Osteoblast (primary cell): ENCODE data around the gene PSMG3. TPM values are rescaled to one million over a fixed set of nuclear protein-coding genes. Genes with fewer than 3 reads are reported as not detected.
A peak's percentile ranks its signal among the peaks of the same experiment; 100 is the strongest.

Experiments used
- DNase-seq: peaks from one replicate; pipeline ENCODE4 v3.0.0; 2011; ENCODE audit warnings: low spot score, mixed read lengths; ENCODE audit not compliant: insufficient read length; ENCODE audit errors: missing footprints
- H2AFZ ChIP-seq: 2 replicates; pipeline ENCODE4 v1.6.0; 2011; ENCODE audit warnings: mild to moderate bottlenecking, low read length
- H3K27ac ChIP-seq: 2 replicates; pipeline ENCODE4 v1.5.1; 2011; ENCODE audit warnings: mild to moderate bottlenecking, low read depth, low read length, moderate library complexity
- H3K27me3 ChIP-seq: 2 replicates; pipeline ENCODE4 v1.6.0; 2012; ENCODE audit warnings: mild to moderate bottlenecking, control low read depth, inconsistent platforms, low read length, moderate library complexity; ENCODE audit not compliant: insufficient read depth
- H3K36me3 ChIP-seq: 2 replicates; pipeline ENCODE4 v1.5.1; 2011; ENCODE audit warnings: mild to moderate bottlenecking, low read length, control low read depth, moderate library complexity; ENCODE audit not compliant: insufficient read depth
- H3K4me1 ChIP-seq: 2 replicates; pipeline ENCODE4 v1.5.1; 2011; ENCODE audit warnings: mild to moderate bottlenecking, low read length, control low read depth, moderate library complexity; ENCODE audit not compliant: insufficient read depth
- H3K4me2 ChIP-seq: 2 replicates; pipeline ENCODE4 v1.6.0; 2011; ENCODE audit warnings: mild to moderate bottlenecking, low read length; ENCODE audit not compliant: insufficient read depth
- H3K4me3 ChIP-seq: fragments of 200-600 bp; sonication (generic); 3 replicates; pipeline ENCODE4 v1.5.1; 2012; ENCODE audit warnings: mild to moderate bottlenecking, low read length, inconsistent platforms; ENCODE audit not compliant: insufficient read depth
- H3K79me2 ChIP-seq: 2 replicates; pipeline ENCODE4 v1.6.0; 2012; ENCODE audit warnings: mild to moderate bottlenecking, low read length, control low read depth, inconsistent platforms; ENCODE audit not compliant: insufficient read depth
- H3K9me3 ChIP-seq: 2 replicates; pipeline ENCODE4 v1.5.1; 2011; ENCODE audit warnings: low read depth, low read length, control low read depth
- H4K20me1 ChIP-seq: 2 replicates; pipeline ENCODE4 v1.6.0; 2012; ENCODE audit warnings: mild to moderate bottlenecking, low read length, control low read depth; ENCODE audit not compliant: insufficient read depth
- CTCF ChIP-seq: IDR thresholded peaks from 2 replicates; pipeline ENCODE4 v1.5.1; 2011; ENCODE audit warnings: mild to moderate bottlenecking, low read depth, low read length, moderate library complexity; ENCODE audit errors: extremely low read depth
- total RNA-seq: library from RNA; depleted of rRNA; stranded (reverse); fragments of >200 nt; gene quantifications from 2 replicates; pipeline ENCODE4 v1.2.3, GENCODE V29; 2012

Gene PSMG3
- total RNA-seq, 1 donor, result 38.7 TPM

GRCh38 chr7:1569440-1569832, 396 bp downstream of the PSMG3 start:
- Histone ChIP-seq H3K4me1 (peaks cover 43% of the 10 kb centered on the region), H3K9me3 (no peaks in the 10 kb centered on the region), H3K79me2 (peaks cover 18% of the 10 kb centered on the region), H3K27me3 (no peaks in the 10 kb centered on the region), H2AFZ (peak overlapping the region; percentile 22), H3K4me3 (peak overlapping the region; percentile 98), H4K20me1 (no peaks in the 10 kb centered on the region), H3K36me3 (peaks cover 13% of the 10 kb centered on the region), H3K4me2 (peak overlapping the region; percentile 89), H3K27ac (peak overlapping the region; percentile 97)
- DNase-seq, result no peak
- no peak for TF ChIP-seq CTCF

GRCh38 chr7:1569016-1569415, 816 bp downstream of the PSMG3 start:
- Histone ChIP-seq H3K4me1 (peaks cover 43% of the 10 kb centered on the region), H3K27me3 (no peaks in the 10 kb centered on the region), H3K27ac (peak overlapping the region; percentile 97), H3K4me2 (peak overlapping the region; percentile 89), H3K36me3 (peaks cover 13% of the 10 kb centered on the region), H3K9me3 (no peaks in the 10 kb centered on the region), H3K4me3 (peak overlapping the region; percentile 98), H4K20me1 (no peaks in the 10 kb centered on the region), H2AFZ (no peak overlapping the region), H3K79me2 (peaks cover 18% of the 10 kb centered on the region)
- TF ChIP-seq CTCF, result no peak
- DNase-seq, result peak; percentile 78

- H3K4me1 ChIP-seq, result peaks cover 43% of the 10 kb centered on the region
- no peaks in the 10 kb centered on the region for H3K27me3 ChIP-seq
- no peaks in the 10 kb centered on the region for H3K9me3 ChIP-seq
- no peak for TF ChIP-seq CTCF
- peak overlapping the region; percentile 13 for H3K4me3 ChIP-seq
- peak; percentile 94 for DNase-seq
- H3K36me3 ChIP-seq, result peaks cover 13% of the 10 kb centered on the region
- H2AFZ ChIP-seq, result no peak overlapping the region
- H3K4me2 ChIP-seq, result peak overlapping the region; percentile 27
- peak overlapping the region; percentile 97 for H3K27ac ChIP-seq
- H4K20me1 ChIP-seq, result no peaks in the 10 kb centered on the region
- H3K79me2 ChIP-seq, result peaks cover 18% of the 10 kb centered on the region
Measured at GRCh38 chr7:1567896-1568510, 1.8 kb downstream of the PSMG3 start.

- Histone ChIP-seq H3K36me3 (peaks cover 13% of the 10 kb centered on the region), H3K27me3 (no peaks in the 10 kb centered on the region), H2AFZ (no peak overlapping the region), H3K4me3 (peak overlapping the region; percentile 13), H3K79me2 (peaks cover 18% of the 10 kb centered on the region), H3K4me2 (peak overlapping the region; percentile 27), H3K27ac (peak overlapping the region; percentile 97), H4K20me1 (no peaks in the 10 kb centered on the region), H3K4me1 (peaks cover 40% of the 10 kb centered on the region), H3K9me3 (no peaks in the 10 kb centered on the region)
- no peak for TF ChIP-seq CTCF
- DNase-seq, result peak; percentile 98
Measured at GRCh38 chr7:1567049-1567771, 2.6 kb downstream of the PSMG3 start.
